Esophagus muscularis mucosa (tissue), 4 donors: ENCODE data around the gene PRR18. TPM values are rescaled to one million over a fixed set of nuclear protein-coding genes. Genes with fewer than 3 reads are reported as not detected.
A peak's percentile ranks its signal among the peaks of the same experiment; 100 is the strongest.
"Not testable (repeated sequence)": the region's sequence is repeated elsewhere in the genome, so short reads cannot be mapped to it uniquely, and the experiment has no call there.

Experiments
- DNase-seq: peaks from one replicate; pipeline ENCODE4 v3.0.0-alpha.2; 2017; ENCODE audit errors: extremely low spot score
- H3K27ac ChIP-seq, 4 donors: fragments of 200-600 bp; sonication (generic); replicated peaks in 1 of 4; 1 replicate in 3 of 4; 2 replicates in 1 of 4; pipeline ENCODE4 v1.5.1; 2016 to 2019; ENCODE audit warnings: mild to moderate bottlenecking in 1 of 4
- H3K27me3 ChIP-seq, 4 donors: fragments of 200-600 bp; sonication (generic); one replicate each; pipeline versions ENCODE4 v1.5.1 to v1.6.0; 2016 to 2019
- H3K36me3 ChIP-seq, 4 donors: fragments of 200-600 bp; sonication (generic); one replicate each; pipeline ENCODE4 v1.5.1; 2016 to 2019
- H3K4me1 ChIP-seq, 4 donors: fragments of 200-600 bp; sonication (generic); one replicate each; pipeline ENCODE4 v1.5.1; 2016 to 2019
- H3K4me3 ChIP-seq, 4 donors: fragments of 200-600 bp; sonication (generic); 1 replicate in 2 of 4; 2 replicates in 2 of 4; pipeline ENCODE4 v1.5.1; 2016 to 2019; ENCODE audit warnings: mild to moderate bottlenecking in 4 of 4, moderate library complexity in 1 of 4
- H3K9me3 ChIP-seq, 4 donors: fragments of 200-600 bp; sonication (generic); 1 replicate in 3 of 4; 2 replicates in 1 of 4; pipeline ENCODE4 v1.5.1; 2016 to 2019
- EP300 ChIP-seq: sonication (generic); formaldehyde crosslinking; IDR thresholded peaks from one replicate; pipeline ENCODE4 v1.6.1; 2017; ENCODE audit warnings: antibody characterized with exemption
- POLR2A ChIP-seq: fragments of 450-650 bp; IDR thresholded peaks from one replicate; pipeline ENCODE4 v1.6.1; 2017; ENCODE audit warnings: antibody characterized with exemption, moderate library complexity, mild to moderate bottlenecking, low read depth
- POLR2AphosphoS5 ChIP-seq, 2 donors: sonication (generic); formaldehyde crosslinking; IDR thresholded peaks; one replicate each; pipeline ENCODE4 v1.6.1; 2017; ENCODE audit warnings: antibody characterized with exemption in 2 of 2
- WGBS: methylation state at CpG from one replicate; pipeline ENCODE4 v1.1.5; 2018; 5-methylcytosine and 5-hydroxymethylcytosine counted together
- intact Hi-C: fragments of 100-400 bp; cut with DNase I; formaldehyde crosslinking; loops from one replicate; pipeline ENCODE4 v1.15.1; 2023
- total RNA-seq, 4 donors: library from RNA; depleted of rRNA; stranded (reverse); fragments of >200 nt; gene quantifications; one replicate each; pipeline versions ENCODE4 v1.1.0 to v1.2.1, GENCODE V29; 2016
- TF ChIP-seq, protein P1 (sequence below), 3 experiments: fragments of 200-600 bp in 2 of 3; fragments of 450-650 bp in 1 of 3; sonication (generic) in 2 of 3; IDR thresholded peaks; one replicate each; pipeline ENCODE4 v1.5.1; 2017 to 2019; ENCODE audit warnings: antibody characterized with exemption in 3 of 3, mild to moderate bottlenecking in 2 of 3, moderate library complexity in 1 of 3

PRR18 gene
- total RNA-seq, 4 donors from 2014 or later: 0.23 TPM; not detected in 3

DNA sequence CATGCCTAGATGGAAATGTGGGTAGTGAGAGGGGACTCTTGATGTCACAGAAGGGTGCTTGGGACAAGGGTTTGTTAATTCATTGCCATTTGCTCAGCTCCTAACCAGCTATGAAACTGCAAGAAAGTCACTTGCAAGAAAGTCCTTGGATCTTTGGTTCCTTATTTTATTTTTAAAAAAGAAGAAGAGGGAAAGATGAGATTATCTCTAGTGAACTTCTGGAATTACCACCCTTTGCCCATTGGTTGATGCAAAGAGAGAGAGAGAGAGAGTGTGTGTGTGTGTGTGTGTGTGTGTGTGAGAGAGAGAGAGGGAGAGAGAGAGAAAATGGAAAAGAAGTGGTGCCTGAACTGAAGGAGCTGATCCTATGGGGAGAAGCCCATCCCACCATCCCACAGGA lies 38.8 kb upstream of the PRR18 start:
- Histone ChIP-seq H3K9me3 (peaks cover 0 to 8% (median 3%) of the 10 kb centered on the region in 4 donors), H3K27me3 (no peaks in the 10 kb centered on the region)
- TF ChIP-seq POLR2A (no peak), EP300 (no peak), POLR2AphosphoS5 (IDR thresholded peaks at IDR 0.05) (no peak)
- TF ChIP-seq, protein P1, sequence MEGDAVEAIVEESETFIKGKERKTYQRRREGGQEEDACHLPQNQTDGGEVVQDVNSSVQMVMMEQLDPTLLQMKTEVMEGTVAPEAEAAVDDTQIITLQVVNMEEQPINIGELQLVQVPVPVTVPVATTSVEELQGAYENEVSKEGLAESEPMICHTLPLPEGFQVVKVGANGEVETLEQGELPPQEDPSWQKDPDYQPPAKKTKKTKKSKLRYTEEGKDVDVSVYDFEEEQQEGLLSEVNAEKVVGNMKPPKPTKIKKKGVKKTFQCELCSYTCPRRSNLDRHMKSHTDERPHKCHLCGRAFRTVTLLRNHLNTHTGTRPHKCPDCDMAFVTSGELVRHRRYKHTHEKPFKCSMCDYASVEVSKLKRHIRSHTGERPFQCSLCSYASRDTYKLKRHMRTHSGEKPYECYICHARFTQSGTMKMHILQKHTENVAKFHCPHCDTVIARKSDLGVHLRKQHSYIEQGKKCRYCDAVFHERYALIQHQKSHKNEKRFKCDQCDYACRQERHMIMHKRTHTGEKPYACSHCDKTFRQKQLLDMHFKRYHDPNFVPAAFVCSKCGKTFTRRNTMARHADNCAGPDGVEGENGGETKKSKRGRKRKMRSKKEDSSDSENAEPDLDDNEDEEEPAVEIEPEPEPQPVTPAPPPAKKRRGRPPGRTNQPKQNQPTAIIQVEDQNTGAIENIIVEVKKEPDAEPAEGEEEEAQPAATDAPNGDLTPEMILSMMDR (IDR thresholded peaks at IDR 0.05): no peak

DNA sequence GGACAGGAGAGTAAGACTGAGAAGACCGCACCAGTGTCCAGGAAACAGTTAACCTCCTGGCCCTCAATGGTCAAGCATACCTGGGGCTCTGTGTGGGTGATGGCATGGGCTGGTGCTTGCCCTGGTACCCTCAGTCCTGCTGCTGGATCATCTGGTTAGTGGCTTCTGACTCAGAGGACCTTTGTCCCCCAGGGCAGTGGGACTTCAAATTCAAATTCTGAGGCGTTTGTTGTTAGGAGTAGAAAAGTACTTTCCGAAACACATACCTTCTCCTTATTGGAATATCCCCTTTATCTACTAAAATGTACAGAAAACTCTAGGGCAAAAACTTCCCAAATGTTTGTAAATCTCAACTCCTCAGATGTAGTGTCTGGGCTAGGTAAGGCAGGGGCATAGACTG lies 38.3 kb upstream of the PRR18 start:
- no peak for TF ChIP-seq POLR2AphosphoS5 (IDR thresholded peaks at IDR 0.05)
- TF ChIP-seq POLR2A: no peak
- no peak for TF ChIP-seq EP300
- TF ChIP-seq, protein P1 (IDR thresholded peaks at IDR 0.05): no peak
- H3K9me3 ChIP-seq: peaks cover 0 to 8% (median 3%) of the 10 kb centered on the region in 4 donors
- no peak overlapping the region for H3K4me3 ChIP-seq
- H3K27ac ChIP-seq: no peak overlapping the region
- H3K4me1 ChIP-seq: peaks cover 3 to 14% (median 11%) of the 10 kb centered on the region in 4 donors
- H3K36me3 ChIP-seq: no peaks in the 10 kb centered on the region
- no peak for DNase-seq
- no peaks in the 10 kb centered on the region for H3K27me3 ChIP-seq
- intact Hi-C loops: no loop called here
- WGBS: 92% methylated on average over 3 of the region's 3 CpGs

More for the DNA sequence above, 38.8 kb upstream of the PRR18 start:
- Histone ChIP-seq H3K4me3 (no peak overlapping the region), H3K36me3 (no peaks in the 10 kb centered on the region), H3K4me1 (peaks cover 0 to 9% (median 7%) of the 10 kb centered on the region in 4 donors), H3K27ac (no peak overlapping the region)
- no peak for DNase-seq
- intact Hi-C loops: no loop called here

DNA sequence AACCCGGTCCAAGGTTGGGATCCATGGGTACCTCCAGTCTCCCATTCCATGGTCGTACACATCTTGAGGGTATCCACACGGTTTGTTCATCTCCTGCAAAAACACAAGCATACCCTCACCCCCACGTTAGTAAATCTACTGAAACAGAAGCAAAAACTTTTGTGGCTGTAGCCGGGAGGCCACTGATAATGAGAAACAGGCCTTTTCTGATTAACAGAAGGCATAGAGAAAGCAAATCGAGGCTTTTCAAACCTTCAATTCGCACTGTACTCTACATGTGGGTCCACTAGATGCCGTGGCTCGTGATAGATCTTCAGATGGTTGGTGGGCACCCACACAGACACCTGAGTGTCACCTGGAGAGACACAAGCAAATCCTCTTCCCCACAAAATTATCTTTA lies 37.5 kb upstream of the PRR18 start:
- H3K36me3 ChIP-seq, H3K9me3 ChIP-seq, H3K27ac ChIP-seq, H3K4me3 ChIP-seq, intact Hi-C loops, DNase-seq, H3K27me3 ChIP-seq: not testable (repeated sequence)
- peaks cover 11 to 22% (median 19%) of the 10 kb centered on the region in 4 donors for H3K4me1 ChIP-seq
- WGBS: 89% methylated on average over 9 of the region's 9 CpGs

DNA sequence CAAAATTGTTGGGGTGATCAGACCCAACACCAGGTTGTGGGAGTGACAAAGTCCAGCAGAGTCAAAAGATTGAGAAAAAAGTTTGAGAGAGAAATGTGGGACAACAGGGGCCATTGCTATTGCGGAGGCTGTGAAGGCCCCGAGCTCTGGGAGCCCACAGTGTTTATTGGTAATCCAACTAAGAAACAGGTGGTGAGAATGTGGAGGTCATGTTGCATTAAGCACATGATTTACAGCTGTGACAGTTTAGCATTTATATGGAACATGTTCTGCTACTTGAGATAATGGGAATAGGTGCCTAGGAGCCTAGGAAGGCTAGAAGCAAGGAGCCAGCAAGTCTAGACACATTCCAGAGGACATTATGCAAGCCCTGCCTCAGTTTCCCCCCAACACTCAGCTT lies 36.7 kb upstream of the PRR18 start:
- H3K36me3 ChIP-seq, H3K4me3 ChIP-seq, intact Hi-C loops, H3K27me3 ChIP-seq, DNase-seq, H3K27ac ChIP-seq, H3K9me3 ChIP-seq: not testable (repeated sequence)
- H3K4me1 ChIP-seq: peaks cover 17 to 29% (median 26%) of the 10 kb centered on the region in 4 donors
- WGBS: 93% methylated on average over 2 of the region's 2 CpGs

DNA sequence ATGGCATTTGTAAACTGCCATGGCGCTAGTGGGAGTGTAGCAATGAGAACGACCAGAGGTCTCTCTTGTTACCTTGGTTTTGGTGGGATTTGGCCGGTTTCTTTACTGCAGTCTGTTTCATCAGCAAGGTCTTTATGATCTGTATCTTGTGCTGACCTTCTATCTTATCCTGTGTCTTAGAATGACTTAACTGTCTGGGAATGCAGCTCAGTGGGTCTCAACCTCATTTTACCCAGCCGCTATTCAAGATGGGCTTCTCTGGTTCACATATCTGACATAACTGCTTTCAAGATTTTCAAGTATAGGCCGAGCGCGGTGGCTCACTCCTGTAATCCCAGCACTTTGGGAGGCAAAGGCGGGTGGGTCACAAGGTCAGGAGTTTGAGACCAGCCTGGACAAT lies 36.0 kb upstream of the PRR18 start:
- peaks cover 0 to 4% (median 0%) of the 10 kb centered on the region in 4 donors for H3K36me3 ChIP-seq
- no peak overlapping the region for H3K27ac ChIP-seq
- no peaks in the 10 kb centered on the region for H3K9me3 ChIP-seq
- no peak for DNase-seq
- WGBS: 94% methylated on average over 8 of the region's 8 CpGs
- intact Hi-C loops: no loop called here
- H3K4me1 ChIP-seq: peaks cover 24 to 36% (median 33%) of the 10 kb centered on the region in 4 donors
- TF ChIP-seq EP300 (no peak), POLR2AphosphoS5 (IDR thresholded peaks at IDR 0.05) (no peak), POLR2A (no peak)
- TF ChIP-seq, protein P1 (IDR thresholded peaks at IDR 0.05): no peak
- no peaks in the 10 kb centered on the region for H3K27me3 ChIP-seq
- no peak overlapping the region for H3K4me3 ChIP-seq

DNA sequence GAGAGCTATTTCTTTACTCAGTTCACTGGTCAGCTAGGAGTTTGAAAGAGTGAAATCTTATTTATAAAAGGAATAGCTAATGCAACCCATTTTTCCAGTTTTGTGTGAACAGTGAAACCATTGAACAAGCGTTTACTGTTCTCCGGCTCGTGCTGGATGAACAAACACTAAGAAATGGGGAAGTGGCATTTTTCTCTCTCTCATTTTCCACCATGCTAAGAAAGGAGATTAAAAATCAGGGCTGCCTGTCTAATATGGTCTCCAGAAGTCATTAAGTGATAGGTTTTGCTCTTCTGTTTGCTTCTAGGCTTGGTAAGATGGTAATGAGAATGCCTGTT lies 34.9 kb upstream of the PRR18 start:
- Histone ChIP-seq H3K27me3 (no peaks in the 10 kb centered on the region), H3K4me1 (peaks cover 27 to 47% (median 43%) of the 10 kb centered on the region in 4 donors), H3K36me3 (peaks cover 0 to 4% (median 0%) of the 10 kb centered on the region in 4 donors), H3K4me3 (peak overlapping the region; percentile 72 to 99 (median 88)), H3K9me3 (no peaks in the 10 kb centered on the region), H3K27ac (peak overlapping the region; percentile 82 to 92 (median 88))
- DNase-seq: no peak
- TF ChIP-seq POLR2AphosphoS5 (IDR thresholded peaks at IDR 0.05) (no peak), POLR2A (no peak), EP300 (no peak)
- TF ChIP-seq, protein P1 (IDR thresholded peaks at IDR 0.05): no peak
- intact Hi-C loops: loop anchor here (2.0 kb wide), 1 partner anchor 42 kb away; no protein-coding TSS in a partner anchor
- WGBS: 31% methylated on average over 3 of the region's 3 CpGs
